ENCODE results near the gene CCND3. TPM values are rescaled to one million over a fixed set of nuclear protein-coding genes. Genes with fewer than 3 reads are reported as not detected.

CCND3 gene
- total RNA-seq, 4 donors from 2014 or later, result 49.2 to 267 (median 60.1) TPM

GRCh38 chr6:41942067-41942851 lies 651 bp upstream of the CCND3 start:
- Histone ChIP-seq H3K4me3 (peak overlapping the region; percentile 60 to 95 (median 72)), H3K36me3 (no peaks in the 10 kb centered on the region), H3K27me3 (no peaks in the 10 kb centered on the region), H3K9me3 (no peaks in the 10 kb centered on the region), H3K27ac (peak overlapping the region; percentile 74 to 93 (median 82)), H3K4me1 (peaks cover 0 to 41% (median 31%) of the 10 kb centered on the region in 4 donors)
- TF ChIP-seq POLR2A (IDR thresholded peaks at IDR 0.05) (no peak), CTCF (IDR thresholded peaks at IDR 0.05) (no peak)
- DNase-seq, result no peak

GRCh38 chr6:41940759-41941279 lies 789 bp downstream of the CCND3 start:
- TF ChIP-seq CTCF (IDR thresholded peaks at IDR 0.05), result peak in 1 of 6 experiments; percentile 2
- TF ChIP-seq POLR2A (IDR thresholded peaks at IDR 0.05), result no peak
- Histone ChIP-seq H3K9me3 (no peaks in the 10 kb centered on the region), H3K27ac (peak overlapping the region; percentile 74 to 93 (median 82)), H3K4me3 (peak overlapping the region; percentile 60 to 95 (median 72)), H3K27me3 (no peaks in the 10 kb centered on the region), H3K36me3 (peaks cover 0 to 3% (median 0%) of the 10 kb centered on the region in 3 donors), H3K4me1 (peaks cover 0 to 56% (median 35%) of the 10 kb centered on the region in 4 donors)
- DNase-seq, result peak in 2 of 3 donors; percentile 69 to 71

- H3K9me3 ChIP-seq, result no peaks in the 10 kb centered on the region
- peak in 2 of 3 donors; percentile 70 to 72 for DNase-seq
- TF ChIP-seq POLR2A (IDR thresholded peaks at IDR 0.05), result peak; percentile 12 to 13
- no peak for TF ChIP-seq CTCF (IDR thresholded peaks at IDR 0.05)
- H3K36me3 ChIP-seq, result peaks cover 0 to 10% (median 0%) of the 10 kb centered on the region in 3 donors
- peak overlapping the region; percentile 74 to 93 (median 82) for H3K27ac ChIP-seq
- peak overlapping the region; percentile 60 to 95 (median 72) for H3K4me3 ChIP-seq
- H3K27me3 ChIP-seq, result no peaks in the 10 kb centered on the region
- peaks cover 0 to 60% (median 35%) of the 10 kb centered on the region in 4 donors for H3K4me1 ChIP-seq
These were observed 1.5 kb downstream of the CCND3 start for GRCh38 chr6:41939848-41940758.

GRCh38 chr6:41939176-41939847 lies 2.3 kb downstream of the CCND3 start:
- H3K9me3 ChIP-seq, result no peaks in the 10 kb centered on the region
- H3K4me1 ChIP-seq, result peaks cover 0 to 60% (median 35%) of the 10 kb centered on the region in 4 donors
- TF ChIP-seq POLR2A (IDR thresholded peaks at IDR 0.05) (no peak), CTCF (IDR thresholded peaks at IDR 0.05) (no peak)
- no peak for DNase-seq
- H3K36me3 ChIP-seq, result peaks cover 0 to 18% (median 0%) of the 10 kb centered on the region in 3 donors
- peak overlapping the region in 1 of 4 donors; percentile 95 for H3K4me3 ChIP-seq
- H3K27me3 ChIP-seq, result no peaks in the 10 kb centered on the region
- peak overlapping the region; percentile 74 to 93 (median 82) for H3K27ac ChIP-seq
